Common myeloid progenitor, CD34-positive (primary cell): ENCODE data around the gene PAK2.
"Not testable (repeated sequence)": the region's sequence is repeated elsewhere in the genome, so short reads cannot be mapped to it uniquely, and the experiment has no call there.

Experiments used
- CTCF ChIA-PET: fragments of 350-600 bp; sonication (Branson Sonifier 250); formaldehyde crosslinking; loops from one replicate; lab custom pipeline; 2021; ENCODE audit warnings: antibody characterized with exemption; lab: Charles Lee
- POLR2A ChIA-PET: fragments of 350-600 bp; sonication (Branson Sonifier 250); formaldehyde crosslinking; loops from one replicate; lab custom pipeline; 2021; ENCODE audit warnings: antibody characterized with exemption; lab: Charles Lee
- DNase-seq, 3 donors: peaks; one replicate each; pipeline versions ENCODE4 v3.0.0 to v3.0.0-alpha.2; 2013
- H3K27ac ChIP-seq, 2 experiments: 1 replicate in 1 of 2; 2 replicates in 1 of 2; pipeline ENCODE4 v1.7.0; 2013; ENCODE audit warnings: inconsistent platforms in 2 of 2, low read length in 2 of 2, mild to moderate bottlenecking in 2 of 2, low read depth in 1 of 2, moderate library complexity in 1 of 2; ENCODE audit not compliant: severe bottlenecking in 2 of 2, insufficient read depth in 1 of 2, poor library complexity in 1 of 2
- H3K27me3 ChIP-seq, 5 experiments: replicated peaks in 2 of 5; 1 replicate in 3 of 5; 2 replicates in 2 of 5; pipeline versions ENCODE4 v1.6.1 to v1.7.0; 2013; ENCODE audit warnings: low read length in 4 of 5, mild to moderate bottlenecking in 2 of 5, moderate library complexity in 2 of 5, inconsistent platforms in 1 of 5; ENCODE audit not compliant: insufficient read depth in 5 of 5, control insufficient read depth in 4 of 5
- H3K36me3 ChIP-seq, 4 experiments: 1 replicate in 2 of 4; 2 replicates in 2 of 4; pipeline versions ENCODE4 v1.6.1 to v1.7.0; 2013; ENCODE audit warnings: low read length in 3 of 4, control low read depth in 1 of 4, mild to moderate bottlenecking in 1 of 4; ENCODE audit not compliant: control insufficient read depth in 4 of 4, insufficient read depth in 4 of 4
- H3K4me1 ChIP-seq, 4 experiments: 1 replicate in 3 of 4; 2 replicates in 1 of 4; pipeline versions ENCODE4 v1.6.1 to v1.7.1; 2013; ENCODE audit warnings: low read length in 3 of 4, mild to moderate bottlenecking in 3 of 4, control low read depth in 1 of 4, inconsistent platforms in 1 of 4, moderate library complexity in 1 of 4; ENCODE audit not compliant: control insufficient read depth in 4 of 4, insufficient read depth in 4 of 4; ENCODE audit errors: control extremely low read depth in 1 of 4
- H3K4me3 ChIP-seq, 7 experiments: 1 replicate in 4 of 7; 2 replicates in 3 of 7; pipeline versions ENCODE4 v1.5.1 to v1.7.0; 2013; ENCODE audit warnings: mild to moderate bottlenecking in 7 of 7, low read length in 6 of 7, moderate library complexity in 6 of 7, inconsistent platforms in 2 of 7, low read depth in 2 of 7, control low read depth in 1 of 7; ENCODE audit not compliant: insufficient read depth in 4 of 7, control insufficient read depth in 1 of 7; ENCODE audit errors: extremely low read depth in 1 of 7
- H3K9me3 ChIP-seq, 5 experiments: 1 replicate in 4 of 5; 2 replicates in 1 of 5; pipeline versions ENCODE4 v1.6.1 to v1.7.1; 2013; ENCODE audit warnings: low read length in 4 of 5, mild to moderate bottlenecking in 2 of 5, inconsistent platforms in 1 of 5, low read depth in 1 of 5, moderate library complexity in 1 of 5; ENCODE audit not compliant: control insufficient read depth in 4 of 5, insufficient read depth in 2 of 5; ENCODE audit errors: control extremely low read depth in 1 of 5
- WGBS: methylation state at CpG from one replicate; pipeline ENCODE4 v1.1.5; 2013; ENCODE audit not compliant: insufficient coverage; 5-methylcytosine and 5-hydroxymethylcytosine counted together

The PAK2 gene

DNA sequence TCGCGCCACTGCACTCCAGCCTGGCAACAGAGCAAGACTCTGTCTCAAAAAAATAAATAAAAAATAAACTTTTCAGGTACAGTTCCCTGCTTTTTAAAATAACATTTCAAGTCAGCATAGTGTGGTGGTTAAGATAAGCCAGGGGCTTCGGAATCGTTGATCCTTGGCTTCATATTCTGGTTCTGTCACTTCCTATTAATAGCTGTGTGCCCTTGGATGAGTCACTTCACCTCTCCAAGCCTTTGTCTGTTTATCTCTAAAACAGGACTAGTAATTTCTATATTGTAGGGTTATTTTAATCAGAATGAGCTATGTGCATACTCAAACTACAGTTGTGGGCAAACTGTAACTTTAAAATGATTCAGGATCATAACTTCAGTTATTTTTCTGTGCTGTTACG lies 74.2 kb downstream of the PAK2 start:
- POLR2A ChIA-PET, result no interaction called here
- peaks cover 26 to 64% (median 35%) of the 10 kb centered on the region in 4 experiments for H3K36me3 ChIP-seq
- no peaks in the 10 kb centered on the region for H3K9me3 ChIP-seq
- H3K4me3 ChIP-seq, result no peak overlapping the region
- no peaks in the 10 kb centered on the region for H3K4me1 ChIP-seq
- 100% methylated on average over 1 of the region's 5 CpGs for WGBS
- CTCF ChIA-PET, result no interaction called here
- no peaks in the 10 kb centered on the region for H3K27me3 ChIP-seq
- DNase-seq, result no peak
- H3K27ac ChIP-seq, result no peak overlapping the region

DNA sequence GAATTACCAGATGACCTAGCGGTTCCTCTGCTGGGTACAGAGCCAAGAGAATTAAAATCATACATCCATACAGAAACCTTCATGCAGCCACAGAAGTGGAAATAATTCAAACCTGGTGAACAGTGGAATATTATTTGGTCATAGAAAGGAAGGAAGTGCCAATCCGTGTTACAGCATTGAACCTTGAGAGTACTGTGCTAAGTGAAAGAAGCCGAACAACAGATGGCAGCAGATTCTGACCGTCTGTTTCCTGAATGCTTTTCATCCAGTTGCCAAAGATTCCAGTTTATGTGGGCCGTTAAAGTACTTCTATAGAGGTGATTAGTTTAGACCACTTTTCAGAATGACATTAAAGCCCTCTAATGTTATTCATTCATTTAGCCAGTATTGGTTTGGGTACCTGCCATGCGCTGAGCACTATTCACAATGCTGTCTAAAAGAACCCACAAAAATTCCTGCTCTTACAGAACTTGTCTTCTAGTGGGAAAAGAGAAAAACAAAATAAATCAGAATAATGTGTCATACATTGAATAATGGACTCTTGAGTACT lies 82.2 kb downstream of the PAK2 start:
- no peaks in the 10 kb centered on the region for H3K27me3 ChIP-seq
- DNase-seq, result peak in 1 of 3 donors; percentile 19
- H3K4me1 ChIP-seq, result no peaks in the 10 kb centered on the region
- no peak overlapping the region for H3K4me3 ChIP-seq
- WGBS, result 98% methylated on average over 4 of the region's 6 CpGs
- H3K36me3 ChIP-seq, result peaks cover 27 to 74% (median 61%) of the 10 kb centered on the region in 4 experiments
- CTCF ChIA-PET, result no interaction called here
- POLR2A ChIA-PET, result no interaction called here
- no peak overlapping the region for H3K27ac ChIP-seq
- no peaks in the 10 kb centered on the region for H3K9me3 ChIP-seq

DNA sequence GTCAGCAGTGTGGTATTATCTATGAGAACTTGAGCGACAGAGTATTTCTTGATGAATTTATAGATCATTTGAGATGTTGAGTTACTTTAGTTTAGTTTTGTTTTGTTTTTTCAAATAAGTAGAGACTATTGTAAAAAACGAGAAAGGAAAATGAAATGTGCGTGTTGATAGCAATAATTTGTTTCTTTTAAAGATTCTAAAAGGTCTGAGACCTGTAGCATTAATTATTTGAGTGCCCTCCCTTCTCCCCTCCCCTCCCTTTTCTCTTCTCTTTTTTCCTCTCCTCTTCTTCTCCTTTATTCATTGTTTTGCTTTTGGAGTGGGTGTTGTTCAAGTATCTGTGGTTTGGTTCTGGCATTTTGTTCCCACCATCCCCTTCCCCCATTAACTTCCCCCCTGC lies 90.0 kb downstream of the PAK2 start:
- H3K36me3 ChIP-seq, result peaks cover 8 to 34% (median 24%) of the 10 kb centered on the region in 4 experiments
- H3K9me3 ChIP-seq, result not testable (repeated sequence)

DNA sequence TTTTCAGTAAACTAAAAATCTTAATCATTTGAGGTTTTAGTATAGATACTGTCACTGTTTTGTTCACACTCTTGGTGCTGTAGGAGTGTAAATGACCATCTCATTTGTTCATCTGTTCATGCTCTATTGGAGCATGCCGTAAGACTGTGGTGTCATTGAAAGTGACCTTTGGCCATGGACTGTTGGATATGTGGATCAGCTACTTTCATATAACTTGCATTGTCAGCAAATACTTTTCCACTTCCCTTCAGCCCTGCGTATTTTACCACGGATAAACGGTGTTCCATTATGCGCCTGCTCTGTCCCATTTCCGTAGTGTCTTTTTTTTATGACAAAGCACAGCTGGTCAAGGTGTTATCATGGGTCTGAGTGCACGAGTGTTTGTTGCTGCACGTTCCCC lies 95.4 kb downstream of the PAK2 start:
- Histone ChIP-seq H3K36me3 (peaks cover 0 to 13% (median 7%) of the 10 kb centered on the region in 4 experiments), H3K27ac (no peak overlapping the region), H3K9me3 (no peaks in the 10 kb centered on the region), H3K4me1 (peaks cover 0 to 2% (median 0%) of the 10 kb centered on the region in 4 experiments), H3K4me3 (no peak overlapping the region), H3K27me3 (no peaks in the 10 kb centered on the region)
- 89% methylated on average over 5 of the region's 8 CpGs for WGBS
- DNase-seq, result no peak
- ChIA-PET POLR2A (no interaction called here), CTCF (interaction anchor here (0.6 to 1.3 kb wide), 6 partner anchors 40 to 226 kb away, joined by 3 read pairs; partner anchors contain the start of gene NCBP2)

More for the DNA sequence above, 90.0 kb downstream of the PAK2 start:
- CTCF ChIA-PET, result interaction anchor here (0.7 to 1.4 kb wide), 3 partner anchors 8 to 14 kb away, joined by 3 read pairs; no protein-coding TSS in a partner anchor
- H3K4me3 ChIP-seq, H3K27me3 ChIP-seq, H3K4me1 ChIP-seq, H3K27ac ChIP-seq, POLR2A ChIA-PET, DNase-seq: not testable (repeated sequence)
- WGBS, result 94% methylated on average over 1 of the region's 3 CpGs

DNA sequence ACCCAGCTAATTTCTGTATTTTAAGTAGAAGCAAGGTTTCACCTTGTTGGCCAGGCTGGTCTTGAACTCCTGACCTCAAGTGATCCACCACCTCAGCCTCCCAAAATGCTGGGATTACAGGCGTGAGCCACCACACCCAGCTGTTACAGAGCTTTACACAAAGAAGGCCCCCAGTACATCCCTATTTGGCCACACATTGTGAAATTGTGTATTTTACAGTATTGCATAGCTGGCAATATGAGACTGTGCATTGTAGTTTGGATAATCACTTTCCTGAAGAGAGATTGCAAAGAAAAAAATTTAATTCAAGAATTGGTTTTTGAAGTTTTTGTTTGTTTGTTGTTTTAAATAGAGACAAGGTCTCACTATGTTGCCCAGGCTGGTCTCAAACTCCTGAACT lies 97.0 kb downstream of the PAK2 start:
- H3K4me1 ChIP-seq, DNase-seq, H3K4me3 ChIP-seq, H3K27me3 ChIP-seq, POLR2A ChIA-PET, H3K36me3 ChIP-seq, H3K27ac ChIP-seq, H3K9me3 ChIP-seq: not testable (repeated sequence)
- WGBS, result no CpG with 5 or more reads among the region's 1 CpG
- CTCF ChIA-PET, result interaction anchor here (0.8 to 1.2 kb wide), 2 partner anchors 14 to 134 kb away, joined by 3 read pairs; no protein-coding TSS in a partner anchor

DNA sequence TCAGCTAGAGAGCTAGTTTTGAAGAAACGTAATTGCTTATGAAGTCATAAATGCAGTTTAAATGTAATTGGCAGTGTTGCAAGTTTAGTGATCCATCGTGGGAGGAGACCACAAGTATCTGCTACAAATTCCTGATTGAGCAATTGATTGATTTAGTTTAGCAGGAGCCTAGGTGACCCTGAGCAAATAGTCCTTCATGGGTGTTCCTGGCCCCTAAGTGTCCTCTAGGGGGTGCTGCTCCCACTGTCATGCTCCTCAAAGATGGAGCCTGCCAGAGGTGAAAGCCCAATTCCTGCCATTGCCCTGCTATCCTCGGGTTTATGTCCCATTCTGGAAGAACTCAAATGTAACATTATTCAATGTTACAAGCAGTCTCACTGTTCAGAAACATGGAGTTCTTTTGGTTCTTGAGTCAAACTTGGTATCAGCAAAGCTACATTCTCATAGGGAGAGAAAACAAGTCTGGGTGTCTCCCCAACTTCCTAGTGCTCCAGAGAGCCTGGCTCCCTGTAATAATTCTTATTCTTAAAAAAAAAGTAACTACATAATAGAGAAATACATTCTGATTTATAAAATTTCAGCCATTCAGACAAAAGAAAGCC lies 98.3 kb downstream of the PAK2 start:
- Histone ChIP-seq H3K27me3 (no peaks in the 10 kb centered on the region), H3K9me3 (no peaks in the 10 kb centered on the region), H3K27ac (no peak overlapping the region), H3K36me3 (peaks cover 0 to under 1% (median 0%) of the 10 kb centered on the region in 4 experiments), H3K4me3 (no peak overlapping the region), H3K4me1 (peaks cover 0 to 2% (median 0%) of the 10 kb centered on the region in 4 experiments)
- ChIA-PET POLR2A (no interaction called here), CTCF (interaction anchor here (0.7 to 2.0 kb wide), 11 partner anchors 9 to 164 kb away, joined by 3 to 9 read pairs (median 4); partner anchors contain the start of genes NCBP2 and SENP5)
- 67% methylated on average over 2 of the region's 3 CpGs for WGBS
- peak; percentile 69 to 86 (median 79) for DNase-seq

DNA sequence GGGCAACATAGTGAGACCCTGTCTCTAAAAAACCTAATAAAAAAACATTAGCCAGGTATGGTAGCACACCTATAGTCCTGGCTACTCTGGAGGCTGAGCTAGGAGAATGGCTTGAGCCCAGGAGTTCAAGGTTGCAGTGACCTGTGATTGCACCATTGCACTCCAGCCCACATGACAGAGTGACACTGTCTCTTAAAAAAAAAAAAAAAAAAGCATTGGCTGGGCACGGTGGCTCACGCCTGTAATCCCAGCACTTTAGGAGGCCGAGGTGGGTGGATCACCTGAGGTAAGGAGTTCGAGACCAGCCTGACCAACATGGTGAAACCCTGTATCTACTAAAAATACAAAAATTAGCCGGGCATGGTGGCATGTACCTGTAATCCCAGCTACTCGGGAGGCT lies 99.7 kb downstream of the PAK2 start:
- WGBS, result 90% methylated on average over 2 of the region's 6 CpGs
- CTCF ChIA-PET, result interaction anchor here (1.3 kb wide), 1 partner anchor 11 kb away, joined by 3 read pairs; no protein-coding TSS in a partner anchor
- H3K27me3 ChIP-seq, H3K27ac ChIP-seq, DNase-seq, H3K9me3 ChIP-seq, POLR2A ChIA-PET, H3K36me3 ChIP-seq, H3K4me3 ChIP-seq, H3K4me1 ChIP-seq: not testable (repeated sequence)
